Kidney capillary endothelial cell (primary cell): Measurements from ENCODE around the gene KL.
A peak's percentile ranks its signal among the peaks of the same experiment; 100 is the strongest.

Source experiments
- DNase-seq: peaks from one replicate; pipeline ENCODE4 v3.0.0-alpha.2; 2018; ENCODE audit warnings: low spot score

The KL gene

DNA sequence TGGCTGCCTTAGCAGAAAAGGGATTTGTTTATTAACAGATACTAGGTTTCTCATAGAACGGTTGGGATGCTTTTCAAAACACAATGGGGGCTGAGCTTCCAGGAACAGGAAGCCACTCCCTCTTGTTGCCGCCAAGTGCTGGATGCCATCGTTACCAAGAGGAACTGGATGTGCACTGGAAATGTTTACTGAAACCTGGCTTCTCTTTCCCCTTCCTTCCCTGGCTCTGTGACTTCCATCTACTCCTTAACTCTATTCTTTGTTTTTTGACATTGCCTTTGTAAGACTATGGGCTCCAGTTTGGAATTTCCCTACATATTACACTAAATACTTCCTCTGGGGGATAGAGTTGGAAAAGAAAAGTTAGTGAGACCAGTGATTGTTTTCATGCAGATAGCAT, 11.7 kb upstream of the KL start:
- peak; percentile 25 for DNase-seq

DNA sequence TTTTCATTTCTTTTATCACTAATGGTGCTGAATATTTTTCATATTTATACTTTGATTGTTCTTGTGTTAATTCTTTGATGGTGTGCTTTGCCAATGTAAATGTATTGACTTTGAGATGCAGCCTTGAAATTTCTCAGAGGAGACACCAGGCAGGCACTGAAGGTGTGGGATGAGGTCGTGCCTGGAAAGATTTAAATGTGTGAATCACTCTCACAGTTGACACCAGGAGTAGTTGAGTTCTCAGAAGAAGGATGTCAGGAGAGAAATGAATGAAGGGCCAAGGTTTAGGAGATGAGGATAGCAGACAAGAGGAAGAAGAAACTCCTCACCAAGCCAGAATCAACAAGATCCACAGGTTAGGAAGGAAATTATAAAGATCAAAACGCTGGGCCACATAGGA, 10.1 kb upstream of the KL start:
- DNase-seq = no peak

DNA sequence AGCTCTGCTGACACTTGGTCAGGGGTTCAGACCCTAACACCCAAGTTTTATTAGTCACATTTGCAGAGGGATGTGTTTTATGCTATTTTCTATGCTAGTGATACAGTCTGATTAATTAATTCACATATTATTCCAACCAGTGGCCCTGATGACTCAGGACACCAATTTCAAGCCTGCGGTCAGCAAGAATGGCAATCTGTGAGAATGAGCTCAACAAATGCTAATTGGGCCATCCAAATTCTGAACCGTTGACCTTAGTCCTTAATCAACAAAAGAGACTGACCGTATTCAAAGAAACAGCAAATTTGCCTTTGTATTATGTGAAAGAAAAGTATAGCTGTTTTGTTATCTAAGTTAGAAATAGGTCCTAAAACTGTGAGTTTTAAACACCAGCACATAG, 9.6 kb upstream of the KL start:
- no peak for DNase-seq

DNA sequence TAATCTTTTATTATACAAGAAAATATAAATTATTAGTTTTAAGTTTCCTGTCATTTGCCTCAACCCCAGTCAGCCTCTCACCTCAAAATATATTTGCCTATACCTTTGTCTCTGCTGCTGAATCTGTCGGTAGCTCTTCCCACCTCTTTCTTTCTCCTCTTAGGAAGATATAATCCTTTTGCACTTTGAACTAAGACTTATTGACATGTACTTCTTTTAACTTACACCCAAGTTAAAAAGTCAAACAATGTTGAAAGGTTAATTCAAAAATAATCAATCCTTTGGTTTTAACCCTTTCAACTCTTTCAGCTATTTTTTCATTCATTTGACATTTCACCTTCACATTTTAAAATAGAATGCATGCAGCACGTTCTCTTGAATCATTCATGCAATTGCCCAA, 9.0 kb upstream of the KL start:
- no peak for DNase-seq

DNA sequence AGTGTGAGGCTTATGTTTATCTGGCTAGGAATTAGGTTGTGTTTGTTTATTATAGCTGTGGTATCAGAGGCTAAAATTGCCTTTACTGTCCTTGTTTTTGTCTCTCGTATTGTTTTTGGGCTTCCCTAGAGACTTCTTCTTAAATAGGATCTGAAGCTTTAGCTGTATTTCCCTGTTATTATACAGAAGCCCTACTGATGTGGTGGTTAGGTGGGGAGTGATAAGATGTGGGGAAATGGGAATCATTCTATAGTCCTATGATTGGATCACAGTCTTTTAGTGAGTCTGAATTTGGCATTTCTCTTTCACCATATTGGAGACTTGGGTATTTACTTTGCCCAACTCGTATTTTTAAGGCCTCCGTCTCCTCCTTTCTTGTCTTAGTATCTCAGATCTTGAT, 8.3 kb upstream of the KL start:
- DNase-seq = no peak

DNA sequence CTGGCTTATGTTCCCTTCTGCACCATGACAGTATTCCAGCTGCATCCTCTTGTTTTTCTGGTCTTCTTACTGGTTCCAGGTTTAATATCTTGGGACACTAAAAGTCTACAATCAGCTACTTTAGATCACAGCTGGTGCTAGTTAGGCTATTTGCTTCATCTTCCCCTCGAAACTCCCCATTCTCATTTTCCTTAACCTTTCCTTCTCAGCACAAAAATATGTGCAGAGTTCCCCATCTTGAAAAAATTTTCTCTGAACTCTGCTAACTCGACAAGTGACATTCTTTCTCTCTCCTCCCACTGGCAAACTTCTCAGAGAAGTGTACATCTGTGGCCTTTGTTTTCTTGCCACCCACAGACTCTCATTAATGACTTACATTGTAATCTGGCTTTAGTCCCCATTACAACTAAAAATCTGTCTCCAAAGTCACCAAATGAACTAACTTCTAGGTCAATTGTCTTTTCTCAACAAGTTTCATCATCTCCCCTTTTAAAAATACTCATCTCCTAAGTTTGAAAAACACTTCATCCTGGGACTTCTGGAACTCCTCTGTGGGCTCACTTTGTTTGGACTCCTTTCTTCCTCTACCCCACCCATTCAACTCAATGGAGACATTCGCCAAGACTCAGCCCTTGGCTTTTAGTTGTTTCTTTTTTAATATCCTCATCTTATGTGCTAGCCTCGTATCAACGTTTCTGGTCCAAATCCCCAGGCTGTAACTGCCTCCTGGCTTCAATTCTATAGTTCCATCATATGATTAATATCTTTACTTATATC, 7.1 kb upstream of the KL start:
- DNase-seq = no peak

DNA sequence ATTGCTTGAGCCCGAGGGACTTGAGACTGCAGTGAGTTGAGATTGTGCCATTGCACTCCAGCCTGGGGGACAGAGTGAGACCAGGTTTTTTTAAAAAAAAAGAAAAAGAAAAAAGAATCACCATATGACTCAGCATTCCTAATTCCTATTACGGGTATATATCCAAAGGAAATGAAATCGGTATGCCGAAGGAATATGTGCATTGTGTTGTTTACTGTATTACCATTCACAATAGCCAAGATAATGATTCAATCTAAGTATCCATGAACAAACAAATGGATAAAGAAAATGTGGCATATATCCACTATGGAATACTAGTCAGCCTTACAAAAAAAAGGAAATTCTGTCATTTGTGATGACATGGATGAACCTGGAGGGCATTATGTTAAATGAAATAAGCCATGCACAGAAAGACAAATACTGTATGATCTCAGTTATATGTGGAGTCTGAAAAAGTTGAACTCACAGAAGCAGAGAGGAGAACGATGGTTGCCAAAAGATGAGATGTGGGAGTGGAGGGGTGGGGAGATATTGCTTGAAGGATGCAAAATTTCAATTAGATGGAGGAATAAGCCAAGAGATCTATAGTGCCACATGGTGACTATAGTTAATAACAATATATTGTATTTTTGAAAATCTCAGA, 4.3 kb upstream of the KL start:
- no peak for DNase-seq

DNA sequence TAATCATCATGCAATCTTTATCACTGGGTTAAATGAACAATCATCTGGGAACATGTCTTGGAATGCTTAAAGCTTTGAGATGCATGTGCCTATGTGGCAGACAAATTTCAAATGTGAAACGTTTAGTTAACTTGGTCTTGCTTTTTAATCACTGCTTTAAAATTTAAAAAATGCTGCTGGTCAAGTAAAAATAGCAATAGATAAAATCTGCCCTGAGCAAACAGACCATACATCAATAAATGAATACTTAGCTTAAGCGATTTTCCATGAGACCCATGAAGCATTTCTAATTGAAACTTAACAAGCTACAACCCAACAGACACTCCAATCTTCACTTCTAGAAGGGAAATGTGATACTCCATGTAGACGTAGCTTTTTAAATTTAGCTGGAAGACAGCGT, 1.9 kb upstream of the KL start:
- no peak for DNase-seq

DNA sequence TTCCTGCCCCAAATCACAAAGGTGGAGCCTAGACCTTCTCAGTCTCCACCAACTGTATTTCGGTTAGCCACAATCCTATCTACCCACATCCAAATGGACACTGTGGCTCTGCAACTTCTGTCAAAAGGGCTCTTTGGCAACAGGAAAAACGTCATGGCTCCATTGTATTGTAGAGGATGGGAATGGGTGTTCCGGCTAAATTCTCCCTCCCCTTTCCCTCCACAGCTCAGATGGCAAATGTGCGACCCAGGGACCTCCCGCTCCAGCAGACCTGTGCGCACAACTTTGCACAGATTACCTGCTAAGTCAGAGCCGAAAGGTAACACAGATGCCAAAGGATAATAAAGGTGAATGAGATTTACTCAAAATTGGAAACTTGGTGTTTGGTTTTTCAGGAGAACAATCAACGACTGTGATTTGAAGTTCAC, 968 bp upstream of the KL start:
- DNase-seq = peak; percentile 17

DNA sequence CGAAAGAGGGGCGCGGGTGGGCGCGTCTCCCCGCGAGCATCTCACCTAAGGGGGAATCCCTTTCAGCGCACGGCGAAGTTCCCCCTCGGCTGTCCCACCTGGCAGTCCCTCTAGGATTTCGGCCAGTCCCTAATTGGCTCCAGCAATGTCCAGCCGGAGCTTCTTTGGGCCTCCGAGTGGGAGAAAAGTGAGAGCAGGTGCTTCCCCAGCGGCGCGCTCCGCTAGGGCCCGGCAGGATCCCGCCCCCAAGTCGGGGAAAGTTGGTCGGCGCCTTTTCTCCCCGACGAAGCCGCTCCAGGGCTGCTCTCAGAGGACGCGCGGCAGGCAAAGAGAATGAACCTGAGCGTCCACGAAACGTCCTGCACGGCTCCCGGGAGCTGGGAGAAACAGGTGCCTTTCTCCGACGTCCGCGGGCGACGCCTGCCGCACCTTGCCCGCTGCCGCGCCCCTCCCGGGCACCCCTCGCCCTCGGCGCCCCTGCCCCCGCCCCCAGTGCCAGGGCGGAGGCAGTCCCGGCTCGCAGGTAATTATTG, 366 bp upstream of the KL start:
- no peak for DNase-seq

DNA sequence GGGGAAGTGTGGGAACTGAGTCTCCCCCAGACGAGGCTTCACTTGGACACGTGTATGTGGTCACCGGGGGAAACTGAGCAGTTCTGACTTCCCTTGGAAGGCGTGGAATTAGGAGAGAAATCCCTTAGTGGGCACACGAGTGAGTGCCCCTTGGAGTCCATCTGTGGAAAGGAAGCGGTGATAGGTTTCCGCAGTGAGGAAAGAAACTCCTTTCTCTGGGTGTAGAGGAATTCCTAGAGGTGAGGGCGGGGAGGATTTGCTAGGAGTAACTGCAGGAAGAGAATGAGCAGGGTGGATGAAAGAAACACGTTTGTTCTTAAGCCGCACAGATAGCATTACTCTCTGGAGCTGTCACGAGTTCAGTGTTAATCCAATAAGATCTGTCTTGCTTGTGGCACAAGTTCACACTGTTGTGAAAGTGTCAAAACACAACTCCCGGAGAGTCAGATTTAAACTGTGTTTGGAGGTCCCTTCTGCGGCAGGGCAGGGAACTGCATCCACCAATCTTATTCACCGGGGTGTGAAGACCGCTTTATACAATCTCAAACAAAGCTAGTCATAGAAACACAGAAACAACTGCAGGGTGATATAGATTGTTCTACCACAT, 1.2 kb downstream of the KL start:
- DNase-seq = peak; percentile 68

DNA sequence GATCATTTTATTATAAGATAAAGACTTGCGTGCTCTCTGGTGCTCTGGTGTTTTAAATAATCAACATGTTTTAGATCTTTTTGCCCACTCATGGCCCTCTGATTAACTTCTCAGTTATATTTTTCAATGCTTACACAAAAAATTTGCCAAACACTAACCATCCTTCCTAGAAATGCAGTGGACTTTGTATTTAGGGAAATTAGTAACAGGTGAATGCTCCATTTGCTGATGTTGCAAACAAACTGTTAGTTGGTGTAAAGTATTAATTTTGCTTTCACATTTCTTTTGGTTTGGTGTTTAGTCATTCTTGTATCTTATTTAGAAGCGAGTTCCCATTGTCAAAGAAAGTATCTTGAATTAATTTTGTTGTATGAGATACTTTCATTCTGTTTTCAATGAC, 2.7 kb downstream of the KL start:
- DNase-seq = no peak

DNA sequence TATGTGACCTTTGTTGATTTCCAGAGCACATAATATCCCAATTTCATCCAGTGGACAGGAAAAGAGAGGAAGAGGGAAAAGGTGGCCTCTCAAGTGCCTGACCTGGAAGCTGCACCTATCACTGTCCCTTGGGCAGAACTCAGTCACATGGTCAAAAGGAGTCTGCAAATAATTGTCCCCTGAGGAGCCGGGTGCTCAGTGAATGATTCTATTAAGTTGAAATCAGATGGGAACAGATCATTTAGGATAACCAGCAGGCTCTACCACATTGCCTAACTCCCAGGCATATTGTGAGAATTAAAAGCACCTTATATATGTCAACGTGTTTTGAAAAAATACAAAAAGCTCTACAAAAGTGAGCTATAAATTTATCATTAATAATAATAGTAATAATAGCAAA, 6.8 kb downstream of the KL start:
- no peak for DNase-seq

DNA sequence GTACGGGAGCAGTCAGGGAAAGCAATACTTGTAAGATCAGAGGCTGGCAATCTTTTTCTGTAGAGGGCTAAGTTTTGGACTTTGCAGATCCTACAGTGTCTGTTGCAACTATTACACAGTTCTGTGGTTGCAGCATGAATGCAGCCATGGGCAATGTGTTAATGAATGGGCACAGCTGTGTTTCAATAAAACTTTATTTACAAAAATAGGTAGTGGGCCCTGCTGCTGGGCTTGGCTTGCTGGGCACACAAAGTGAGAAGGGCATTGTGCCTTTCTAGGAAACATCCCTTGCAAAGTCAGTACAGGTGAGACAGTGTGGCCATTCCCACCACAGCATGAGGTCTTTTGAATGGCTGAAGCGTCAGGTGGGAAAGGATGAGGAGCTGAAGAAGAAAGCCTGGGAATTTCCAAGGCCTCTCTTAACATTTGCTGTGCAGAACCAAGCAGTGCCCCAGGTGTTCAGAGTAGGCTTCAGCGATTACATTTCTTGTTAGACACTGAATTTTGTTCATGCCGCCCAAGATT, 9.1 kb downstream of the KL start:
- DNase-seq = no peak

DNA sequence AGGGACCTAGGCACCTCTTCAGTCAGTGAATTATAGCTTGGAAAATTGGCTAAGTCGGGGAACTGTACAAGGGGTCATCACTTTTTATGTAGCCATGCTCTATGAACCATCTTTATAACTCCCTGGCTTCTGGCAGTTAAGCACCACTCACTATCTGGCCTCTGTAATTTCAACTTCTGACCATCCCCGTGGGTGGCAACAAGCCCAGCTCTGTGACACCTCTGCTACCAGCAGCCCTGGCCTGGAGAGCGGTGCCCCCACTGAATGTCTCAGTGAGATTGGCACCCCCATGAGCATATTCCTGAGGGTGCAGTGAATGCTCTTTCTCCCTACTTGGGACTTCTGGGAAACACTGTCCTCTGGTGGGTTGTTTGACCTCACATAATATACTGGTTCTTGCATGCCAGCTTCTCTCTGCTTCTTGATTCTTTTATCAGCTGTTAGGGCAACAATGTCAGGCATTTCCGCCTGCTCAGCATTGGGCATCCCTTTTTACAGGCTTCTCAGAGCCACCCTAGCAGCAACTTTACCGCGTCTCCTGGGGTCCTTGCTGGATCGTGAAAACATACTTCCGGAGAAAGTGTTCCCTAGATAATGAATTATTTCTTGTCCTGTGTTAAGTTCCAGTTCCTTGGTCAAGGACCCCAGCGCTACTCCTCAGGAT, 10.4 kb downstream of the KL start:
- DNase-seq = no peak

DNA sequence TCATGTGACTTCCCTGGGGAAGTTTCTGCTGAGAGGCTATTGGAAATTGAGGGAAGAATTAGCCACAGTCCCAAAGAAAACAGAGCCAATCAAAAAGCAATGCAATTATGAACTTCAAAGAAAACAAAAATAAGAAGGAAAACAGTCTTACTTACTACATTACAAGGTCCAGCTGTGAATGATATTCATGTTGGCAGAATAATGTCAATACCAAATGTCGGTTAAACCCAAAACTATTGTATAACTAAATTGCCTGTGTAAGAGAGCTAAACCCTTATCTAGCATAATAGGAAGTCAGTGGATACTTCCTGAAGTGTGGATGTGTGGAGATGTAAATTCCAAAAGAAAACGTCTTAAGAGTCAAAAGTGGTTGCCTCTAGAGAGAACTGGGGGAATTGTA, 12.4 kb downstream of the KL start:
- DNase-seq = no peak

DNA sequence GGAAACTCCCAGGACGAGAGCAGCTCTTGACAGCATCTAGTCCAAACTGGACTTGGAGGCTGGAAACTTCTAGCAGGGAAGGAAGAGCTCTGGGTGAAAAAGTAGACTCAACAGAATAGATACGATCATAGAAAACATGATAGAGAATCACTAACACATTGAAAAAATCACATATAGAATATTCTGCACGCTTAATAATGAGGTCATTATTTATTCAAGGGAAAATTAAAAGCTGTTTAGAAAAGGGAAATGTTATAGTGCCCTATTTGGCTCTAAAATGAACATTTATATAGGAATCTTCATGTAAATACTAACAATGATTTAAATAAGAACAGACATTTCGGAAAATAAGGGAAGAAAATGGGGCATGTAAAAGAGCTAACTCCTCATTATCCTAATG, 15.1 kb downstream of the KL start:
- DNase-seq = no peak

DNA sequence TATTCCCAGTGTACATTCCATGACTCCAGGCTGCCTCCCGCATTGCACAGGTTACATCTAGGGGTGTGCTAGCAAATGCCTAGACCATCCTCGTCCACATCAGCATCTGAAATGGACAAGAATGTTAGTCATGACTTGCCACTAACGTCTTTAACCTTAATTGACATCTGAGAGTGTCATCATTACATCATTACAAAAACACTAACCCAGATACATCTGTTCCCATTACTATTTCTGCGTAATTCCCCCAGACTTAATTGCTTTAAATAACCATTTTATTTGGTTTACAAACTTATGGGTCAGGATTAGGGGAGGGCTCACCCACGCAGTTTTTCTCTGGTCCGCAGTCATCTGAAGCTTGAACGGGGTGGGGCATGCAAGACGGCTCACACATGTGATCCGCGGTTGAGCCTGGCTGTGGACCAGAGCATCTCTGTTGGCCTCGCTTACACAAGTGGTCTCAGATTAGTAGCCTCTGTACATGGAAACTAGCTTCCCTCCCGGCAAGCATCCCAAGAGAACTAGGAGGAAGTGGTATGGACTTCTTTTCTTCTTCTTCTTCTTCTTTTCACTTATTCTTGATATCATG, 15.9 kb downstream of the KL start:
- no peak for DNase-seq

DNA sequence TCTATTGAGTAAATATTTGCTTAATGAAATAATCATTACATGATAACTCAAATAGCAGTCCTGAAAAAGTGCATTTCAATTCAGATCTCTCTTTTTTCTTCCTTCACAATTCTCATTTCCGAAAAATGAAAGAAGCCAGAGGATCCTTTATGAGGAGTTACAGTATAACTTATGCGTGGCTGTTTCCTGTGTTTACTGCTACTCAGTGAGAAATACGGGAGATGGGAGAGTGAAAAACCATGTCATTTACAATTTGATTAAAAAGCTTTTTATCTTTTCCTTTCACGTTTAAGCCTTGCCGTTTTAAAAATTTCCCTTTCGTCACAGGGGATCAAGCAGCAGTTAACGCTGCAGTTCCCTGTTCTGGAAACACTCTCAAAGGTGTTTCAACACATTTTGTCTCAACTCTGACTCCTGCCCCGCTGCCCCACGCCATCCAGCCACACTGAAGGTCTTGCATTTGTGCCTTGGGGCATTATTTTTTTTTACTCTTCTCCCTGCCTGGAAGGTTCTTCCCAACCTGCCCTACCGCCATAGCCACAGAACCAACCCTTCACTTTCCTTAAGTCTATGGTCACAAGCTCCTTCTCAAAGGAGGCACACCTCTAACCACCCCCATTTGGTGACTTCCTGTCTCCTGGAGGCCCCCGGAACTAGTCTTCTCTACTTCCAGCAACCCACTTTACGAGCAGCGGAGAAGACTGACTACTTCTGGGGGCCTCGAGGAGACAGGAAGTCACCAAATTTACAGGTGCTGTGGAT, 17.0 kb downstream of the KL start:
- DNase-seq = no peak

DNA sequence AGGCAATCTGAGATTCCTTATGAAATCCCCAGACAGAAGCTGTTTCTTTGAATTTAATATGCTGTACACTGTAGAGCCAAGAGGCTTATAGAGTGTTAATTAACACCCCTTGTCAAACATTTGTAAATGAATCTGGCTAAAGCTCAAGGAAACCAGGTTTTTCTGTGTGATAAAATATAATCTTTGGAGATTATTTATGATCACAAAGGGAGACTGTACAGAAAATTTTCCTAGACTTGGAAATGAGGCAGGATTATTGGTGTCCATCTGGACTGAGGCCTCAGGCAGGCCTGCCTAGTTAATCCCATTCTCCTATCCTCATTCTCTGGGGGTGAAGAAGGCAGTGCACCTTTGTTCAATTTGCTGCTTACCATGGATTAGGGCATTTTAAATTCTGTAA, 17.8 kb downstream of the KL start:
- no peak for DNase-seq

DNA sequence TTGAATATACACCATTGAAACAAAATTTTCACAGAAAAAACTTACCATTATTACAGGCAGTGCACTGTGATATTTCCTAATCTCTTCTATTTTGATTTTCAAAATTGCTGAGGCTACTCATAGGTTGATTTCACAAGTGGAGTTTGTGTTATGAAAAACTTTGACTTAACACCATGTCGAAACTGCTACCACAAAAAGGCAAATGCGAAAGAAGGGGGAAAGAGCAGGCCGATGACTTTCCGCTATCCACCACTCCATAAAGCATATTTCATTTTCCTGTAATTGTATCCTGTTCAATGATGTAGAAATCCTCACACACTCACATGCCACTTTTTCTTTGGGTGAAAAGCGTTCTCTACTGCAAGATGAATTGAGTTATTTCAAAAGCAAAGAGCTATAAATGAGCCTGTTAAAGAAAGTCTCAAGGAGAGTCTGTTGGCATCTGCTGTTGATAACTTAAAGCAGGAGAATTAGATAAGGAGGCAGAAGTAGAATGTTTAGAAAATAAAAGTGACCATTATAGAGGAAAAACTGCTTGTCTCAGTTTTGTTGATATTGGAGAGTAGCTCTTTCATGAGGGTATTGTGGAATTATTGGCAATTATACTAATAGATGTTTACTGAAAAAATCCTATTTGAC, 18.8 kb downstream of the KL start:
- DNase-seq = no peak
